HK-2 (cell line): ENCODE results near the gene BAK1.

Experiments used
- DNase-seq: peaks from one replicate; pipeline ENCODE4 v3.0.0-alpha.2; 2018; ENCODE audit not compliant: unreplicated experiment

Gene BAK1

GRCh38 chr6:33607784-33608161 is 27.7 kb upstream of the BAK1 start:
- no peak for DNase-seq

GRCh38 chr6:33607126-33607783 is 27.2 kb upstream of the BAK1 start:
- no peak for DNase-seq

- no peak for DNase-seq
Measured at GRCh38 chr6:33606642-33607041, 26.6 kb upstream of the BAK1 start.

- no peak for DNase-seq
Measured at GRCh38 chr6:33604941-33605854, 25.1 kb upstream of the BAK1 start.

- no peak for DNase-seq
Measured at GRCh38 chr6:33602180-33602579, 22.1 kb upstream of the BAK1 start.

- no peak for DNase-seq
Measured at GRCh38 chr6:33600761-33601160, 20.7 kb upstream of the BAK1 start.

GRCh38 chr6:33599413-33599938 is 19.4 kb upstream of the BAK1 start:
- peak; percentile 77 for DNase-seq

- DNase-seq = no peak
Measured at GRCh38 chr6:33597551-33598322, 17.7 kb upstream of the BAK1 start.

GRCh38 chr6:33596894-33597293 is 16.8 kb upstream of the BAK1 start:
- DNase-seq = peak; percentile 38

GRCh38 chr6:33595001-33595846 is 15.1 kb upstream of the BAK1 start:
- no peak for DNase-seq

- no peak for DNase-seq
Measured at GRCh38 chr6:33593414-33593727, 13.3 kb upstream of the BAK1 start.

- peak; percentile 75 for DNase-seq
Measured at GRCh38 chr6:33592595-33593413, 12.7 kb upstream of the BAK1 start.

- no peak for DNase-seq
Measured at GRCh38 chr6:33592280-33592594, 12.2 kb upstream of the BAK1 start.

GRCh38 chr6:33591424-33592032 is 11.5 kb upstream of the BAK1 start:
- DNase-seq = no peak

- DNase-seq = peak; percentile 75
Measured at GRCh38 chr6:33590531-33591198, 10.6 kb upstream of the BAK1 start.

GRCh38 chr6:33589731-33590530 is 9.9 kb upstream of the BAK1 start:
- peak; percentile 94 for DNase-seq

- no peak for DNase-seq
Measured at GRCh38 chr6:33589392-33589730, 9.3 kb upstream of the BAK1 start.

GRCh38 chr6:33588894-33589293 is 8.8 kb upstream of the BAK1 start:
- DNase-seq = no peak

GRCh38 chr6:33587529-33587928 is 7.5 kb upstream of the BAK1 start:
- no peak for DNase-seq
